ENCODE results near the gene IGSF22.

GRCh38 chr11:18731441-18731840, 5.5 kb upstream of the IGSF22 start:
- TF ChIP-seq POLR2A (IDR thresholded peaks at IDR 0.05) (no peak), CTCF (IDR thresholded peaks at IDR 0.05) (no peak)

Measured in gastroesophageal sphincter (tissue), 3 donors.